GM21526 (cell line): ENCODE data around the gene NUP160.

Source experiments
- ATAC-seq: cut with Tn5 transposase; IDR thresholded peaks from one replicate; pipeline ENCODE4 v1.9.1; 2021; ENCODE audit warnings: moderate library complexity; ENCODE audit not compliant: unreplicated experiment, low FRiP score

Gene NUP160

DNA sequence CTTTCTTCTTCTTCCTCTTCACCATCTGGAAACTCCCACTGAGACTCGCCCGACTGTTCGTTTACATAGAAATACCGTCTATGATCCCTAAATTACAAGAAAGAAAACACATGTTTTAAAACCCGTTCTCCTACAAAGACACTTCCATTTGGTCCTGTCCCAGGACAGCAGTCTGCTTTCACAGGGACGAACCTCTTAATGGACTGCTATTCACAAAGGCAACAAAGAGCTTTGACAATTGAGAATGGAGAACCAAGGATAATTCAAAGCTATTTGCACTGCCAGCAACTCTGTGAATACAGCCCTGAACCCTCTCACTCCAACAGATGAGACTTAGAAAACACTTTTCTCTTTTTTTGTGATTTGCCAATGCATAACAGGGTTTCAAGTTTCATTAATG, 116.7 kb downstream of the NUP160 start:
- ATAC-seq = no peak
